Esophagus (tissue), 2 donors: ENCODE results near the gene ZNF484. TPM values are rescaled to one million over a fixed set of nuclear protein-coding genes. Genes with fewer than 3 reads are reported as not detected.
"Not testable (repeated sequence)": the region's sequence is repeated elsewhere in the genome, so short reads cannot be mapped to it uniquely, and the experiment has no call there.

ENCODE experiments used
- H3K27ac ChIP-seq, 2 donors: one replicate each; pipeline ENCODE4 v1.5.1; 2013; ENCODE audit warnings: low read depth in 2 of 2, mild to moderate bottlenecking in 2 of 2, inconsistent platforms in 1 of 2, low read length in 1 of 2, moderate library complexity in 1 of 2
- H3K27me3 ChIP-seq, 2 donors: one replicate each; pipeline ENCODE4 v1.6.1; 2013; ENCODE audit warnings: low read length in 2 of 2, control low read depth in 1 of 2, mild to moderate bottlenecking in 1 of 2; ENCODE audit not compliant: insufficient read depth in 2 of 2, control insufficient read depth in 1 of 2
- H3K36me3 ChIP-seq, 2 donors: one replicate each; pipeline ENCODE4 v1.6.1; 2013; ENCODE audit warnings: low read length in 1 of 2; ENCODE audit not compliant: control insufficient read depth in 2 of 2, insufficient read depth in 2 of 2
- H3K4me1 ChIP-seq, 2 donors: one replicate each; pipeline ENCODE4 v1.6.1; 2013; ENCODE audit warnings: low read length in 1 of 2; ENCODE audit not compliant: control insufficient read depth in 2 of 2, insufficient read depth in 2 of 2
- H3K4me3 ChIP-seq, 2 donors: one replicate each; pipeline ENCODE4 v1.5.1; 2013; ENCODE audit warnings: low read length in 2 of 2, mild to moderate bottlenecking in 2 of 2, low read depth in 1 of 2, moderate library complexity in 1 of 2
- H3K9me3 ChIP-seq, 2 donors: one replicate each; pipeline ENCODE4 v1.6.1; 2013; ENCODE audit warnings: mild to moderate bottlenecking in 2 of 2, low read depth in 1 of 2, low read length in 1 of 2, moderate library complexity in 1 of 2; ENCODE audit not compliant: control insufficient read depth in 2 of 2, insufficient read depth in 1 of 2
- WGBS, 2 donors: extraction: QIAGEN DNeasy Blood & Tissue Kit; methylation state at CpG; one replicate each; pipeline ENCODE4 v1.1.7; 2013; 5-methylcytosine and 5-hydroxymethylcytosine counted together
- polyA plus RNA-seq, 2 donors: library from polyadenylated mRNA; stranded (reverse); fragments of 200-250 nt; gene quantifications; one replicate each; pipeline ENCODE4 v1.2.3, GENCODE V29; 2013
- donor health status: healthy with polysubstance abuse.
- donor health status: Bipolar disorder and iron deficiency.

The ZNF484 gene
- polyA plus RNA-seq, 2 donors: 0.55 to 0.65 TPM

GRCh38 chr9:92829420-92829819 lies 48.4 kb downstream of the ZNF484 start:
- H3K9me3 ChIP-seq: no peaks in the 10 kb centered on the region
- WGBS, 2 donors: 84 to 88% methylated on average over 2 of the region's 2 CpGs
- no peaks in the 10 kb centered on the region for H3K36me3 ChIP-seq
- no peaks in the 10 kb centered on the region for H3K27me3 ChIP-seq
- no peak overlapping the region for H3K27ac ChIP-seq
- no peaks in the 10 kb centered on the region for H3K4me1 ChIP-seq
- H3K4me3 ChIP-seq: no peak overlapping the region

- not testable (repeated sequence) for H3K4me1 ChIP-seq, H3K36me3 ChIP-seq, H3K27ac ChIP-seq, H3K4me3 ChIP-seq, H3K9me3 ChIP-seq, H3K27me3 ChIP-seq
- 82 to 84% methylated on average over 2 of the region's 2 CpGs for WGBS, 2 donors
These were observed 52.8 kb downstream of the ZNF484 start for GRCh38 chr9:92825065-92825464.

GRCh38 chr9:92820964-92821363 lies 56.9 kb downstream of the ZNF484 start:
- Histone ChIP-seq H3K36me3 (no peaks in the 10 kb centered on the region), H3K4me1 (no peaks in the 10 kb centered on the region), H3K9me3 (no peaks in the 10 kb centered on the region), H3K27ac (no peak overlapping the region), H3K27me3 (no peaks in the 10 kb centered on the region), H3K4me3 (no peak overlapping the region)
- WGBS, 2 donors: 63 to 70% methylated on average over 3 of the region's 3 CpGs

- not testable (repeated sequence) for H3K4me1 ChIP-seq, H3K4me3 ChIP-seq, H3K9me3 ChIP-seq, H3K27ac ChIP-seq, H3K27me3 ChIP-seq, H3K36me3 ChIP-seq
- WGBS, 2 donors: 62 to 74% methylated on average over 1 of the region's 1 CpG
These were observed 57.9 kb downstream of the ZNF484 start for GRCh38 chr9:92819898-92820297.

- peaks cover 9 to 17% of the 10 kb centered on the region in 2 donors for H3K4me1 ChIP-seq
- H3K27me3 ChIP-seq: peaks cover 0 to 29% of the 10 kb centered on the region in 2 donors
- not testable (repeated sequence) for H3K9me3 ChIP-seq, H3K36me3 ChIP-seq, H3K27ac ChIP-seq
- 9 to 10% methylated on average over 31 to 34 of the region's 34 CpGs for WGBS, 2 donors
- H3K4me3 ChIP-seq: peak overlapping the region in 1 of 2 donors; percentile 50
These were observed 68.1 kb downstream of the ZNF484 start for GRCh38 chr9:92809629-92810326.

- Histone ChIP-seq H3K36me3 (no peaks in the 10 kb centered on the region), H3K27ac (no peak overlapping the region), H3K4me3 (peak overlapping the region; percentile 35 to 50), H3K27me3 (peaks cover 0 to 32% of the 10 kb centered on the region in 2 donors), H3K9me3 (peaks cover 0 to 9% of the 10 kb centered on the region in 2 donors), H3K4me1 (peaks cover 9 to 17% of the 10 kb centered on the region in 2 donors)
- WGBS, 2 donors: 1% methylated on average over 53 to 60 of the region's 60 CpGs
These were observed 68.9 kb downstream of the ZNF484 start for GRCh38 chr9:92808726-92809451.

- no peaks in the 10 kb centered on the region for H3K36me3 ChIP-seq
- H3K27me3 ChIP-seq: peaks cover 0 to 31% of the 10 kb centered on the region in 2 donors
- WGBS, 2 donors: 3 to 4% methylated on average over 73 to 76 of the region's 76 CpGs
- peaks cover 0 to 9% of the 10 kb centered on the region in 2 donors for H3K9me3 ChIP-seq
- peak overlapping the region in 1 of 2 donors; percentile 50 for H3K4me3 ChIP-seq
- peaks cover 9 to 17% of the 10 kb centered on the region in 2 donors for H3K4me1 ChIP-seq
- no peak overlapping the region for H3K27ac ChIP-seq
These were observed 69.8 kb downstream of the ZNF484 start for GRCh38 chr9:92807757-92808725.

- Histone ChIP-seq H3K27me3 (peaks cover 0 to 27% of the 10 kb centered on the region in 2 donors), H3K9me3 (peaks cover 0 to 9% of the 10 kb centered on the region in 2 donors), H3K27ac (no peak overlapping the region), H3K4me3 (peak overlapping the region in 1 of 2 donors; percentile 5), H3K4me1 (peaks cover 9 to 17% of the 10 kb centered on the region in 2 donors), H3K36me3 (no peaks in the 10 kb centered on the region)
- 13 to 16% methylated on average over 44 of the region's 44 CpGs for WGBS, 2 donors
These were observed 70.6 kb downstream of the ZNF484 start for GRCh38 chr9:92807031-92807756.

- Histone ChIP-seq H3K27me3 (peaks cover 0 to 23% of the 10 kb centered on the region in 2 donors), H3K36me3 (no peaks in the 10 kb centered on the region), H3K4me1 (peaks cover 9 to 17% of the 10 kb centered on the region in 2 donors), H3K27ac (no peak overlapping the region), H3K4me3 (no peak overlapping the region), H3K9me3 (peaks cover 0 to 9% of the 10 kb centered on the region in 2 donors)
- WGBS, 2 donors: 75 to 86% methylated on average over 6 of the region's 6 CpGs
These were observed 73.1 kb downstream of the ZNF484 start for GRCh38 chr9:92804727-92805126.
